Skeletal muscle cell (primary cell): Measurements from ENCODE around the gene SLC10A2.
"Not testable (repeated sequence)": the region's sequence is repeated elsewhere in the genome, so short reads cannot be mapped to it uniquely, and the experiment has no call there.

Source experiments
- DNase-seq: peaks from one replicate; pipeline ENCODE4 v3.0.0-alpha.2; 2010; ENCODE audit warnings: low read depth
- H3K4me3 ChIP-seq: 2 replicates; pipeline ENCODE4 v1.5.1; 2011; ENCODE audit warnings: low read depth, mild to moderate bottlenecking, control low read depth, low read length, moderate library complexity

SLC10A2 gene

GRCh38 chr13:103066079-103066780 is at the start of gene SLC10A2:
SLC10A2 (minus strand) TSS chr13:103066417; CDS start chr13:103066249, 168 bp downstream.
- DNase-seq: no peak
- no peak within 1 kb of the TSS for H3K4me3 ChIP-seq

- no peak for DNase-seq
- H3K4me3 ChIP-seq: no peak overlapping the region
Observed at GRCh38 chr13:103107580-103107979, 41.4 kb upstream of the SLC10A2 start.

GRCh38 chr13:103104340-103104739 is 38.1 kb upstream of the SLC10A2 start:
- DNase-seq: no peak
- H3K4me3 ChIP-seq: no peak overlapping the region

- DNase-seq, H3K4me3 ChIP-seq: not testable (repeated sequence)
Observed at GRCh38 chr13:103103456-103103855, 37.2 kb upstream of the SLC10A2 start.

GRCh38 chr13:103102482-103102881 is 36.3 kb upstream of the SLC10A2 start:
- DNase-seq: no peak
- no peak overlapping the region for H3K4me3 ChIP-seq

GRCh38 chr13:103101901-103102300 is 35.7 kb upstream of the SLC10A2 start:
- H3K4me3 ChIP-seq: no peak overlapping the region
- no peak for DNase-seq

GRCh38 chr13:103101500-103101899 is 35.3 kb upstream of the SLC10A2 start:
- H3K4me3 ChIP-seq: no peak overlapping the region
- no peak for DNase-seq

GRCh38 chr13:103100830-103101229 is 34.6 kb upstream of the SLC10A2 start:
- DNase-seq: no peak
- H3K4me3 ChIP-seq: no peak overlapping the region

- DNase-seq: no peak
- no peak overlapping the region for H3K4me3 ChIP-seq
Observed at GRCh38 chr13:103099722-103100293, 33.6 kb upstream of the SLC10A2 start.

- no peak overlapping the region for H3K4me3 ChIP-seq
Observed at GRCh38 chr13:103098535-103098934, 32.3 kb upstream of the SLC10A2 start.

GRCh38 chr13:103097366-103097928 is 31.2 kb upstream of the SLC10A2 start:
- no peak overlapping the region for H3K4me3 ChIP-seq
- no peak for DNase-seq

More at GRCh38 chr13:103098535-103098934, 32.3 kb upstream of the SLC10A2 start:
- no peak for DNase-seq

GRCh38 chr13:103093649-103094048 is 27.4 kb upstream of the SLC10A2 start:
- not testable (repeated sequence) for DNase-seq, H3K4me3 ChIP-seq

GRCh38 chr13:103087275-103087674 is 21.1 kb upstream of the SLC10A2 start:
- H3K4me3 ChIP-seq: no peak overlapping the region
- no peak for DNase-seq

- DNase-seq: no peak
- no peak overlapping the region for H3K4me3 ChIP-seq
Observed at GRCh38 chr13:103081435-103081834, 15.2 kb upstream of the SLC10A2 start.

GRCh38 chr13:103078158-103078557 is 11.9 kb upstream of the SLC10A2 start:
- no peak for DNase-seq
- no peak overlapping the region for H3K4me3 ChIP-seq

GRCh38 chr13:103068836-103069235 is 2.6 kb upstream of the SLC10A2 start:
- H3K4me3 ChIP-seq: no peak overlapping the region
- no peak for DNase-seq

- H3K4me3 ChIP-seq: no peak overlapping the region
- no peak for DNase-seq
Observed at GRCh38 chr13:103067751-103068555, 1.7 kb upstream of the SLC10A2 start.

GRCh38 chr13:103066781-103067345 is 646 bp upstream of the SLC10A2 start:
- no peak for DNase-seq
- H3K4me3 ChIP-seq: no peak overlapping the region

GRCh38 chr13:103063376-103063775 is 2.8 kb downstream of the SLC10A2 start:
- no peak for DNase-seq

GRCh38 chr13:103062079-103062478 is 4.1 kb downstream of the SLC10A2 start:
- no peak overlapping the region for H3K4me3 ChIP-seq
- DNase-seq: no peak

More at GRCh38 chr13:103063376-103063775, 2.8 kb downstream of the SLC10A2 start:
- no peak overlapping the region for H3K4me3 ChIP-seq
